Measurements from ENCODE around the gene BBX.

DNA sequence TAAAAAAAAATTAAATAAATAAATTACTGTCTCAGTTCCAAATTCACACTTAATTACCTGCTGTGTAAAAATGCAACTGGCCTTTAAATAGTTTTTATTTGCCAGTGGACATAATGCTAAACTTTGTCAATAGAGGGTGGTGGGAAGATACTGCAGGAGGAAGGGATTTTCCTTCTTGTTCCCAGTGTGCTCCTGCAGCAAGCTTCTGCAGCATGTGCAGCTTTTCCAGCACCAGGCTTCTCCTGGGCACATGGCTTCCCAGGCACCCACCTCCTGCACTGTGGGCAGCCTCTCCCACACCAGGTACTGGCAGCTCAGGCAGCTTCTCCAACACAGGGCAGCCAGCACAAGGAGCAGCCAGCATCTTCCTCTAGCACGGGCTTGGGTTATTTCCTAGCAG lies 29.6 kb upstream of the BBX start:
- TF ChIP-seq, protein P1, sequence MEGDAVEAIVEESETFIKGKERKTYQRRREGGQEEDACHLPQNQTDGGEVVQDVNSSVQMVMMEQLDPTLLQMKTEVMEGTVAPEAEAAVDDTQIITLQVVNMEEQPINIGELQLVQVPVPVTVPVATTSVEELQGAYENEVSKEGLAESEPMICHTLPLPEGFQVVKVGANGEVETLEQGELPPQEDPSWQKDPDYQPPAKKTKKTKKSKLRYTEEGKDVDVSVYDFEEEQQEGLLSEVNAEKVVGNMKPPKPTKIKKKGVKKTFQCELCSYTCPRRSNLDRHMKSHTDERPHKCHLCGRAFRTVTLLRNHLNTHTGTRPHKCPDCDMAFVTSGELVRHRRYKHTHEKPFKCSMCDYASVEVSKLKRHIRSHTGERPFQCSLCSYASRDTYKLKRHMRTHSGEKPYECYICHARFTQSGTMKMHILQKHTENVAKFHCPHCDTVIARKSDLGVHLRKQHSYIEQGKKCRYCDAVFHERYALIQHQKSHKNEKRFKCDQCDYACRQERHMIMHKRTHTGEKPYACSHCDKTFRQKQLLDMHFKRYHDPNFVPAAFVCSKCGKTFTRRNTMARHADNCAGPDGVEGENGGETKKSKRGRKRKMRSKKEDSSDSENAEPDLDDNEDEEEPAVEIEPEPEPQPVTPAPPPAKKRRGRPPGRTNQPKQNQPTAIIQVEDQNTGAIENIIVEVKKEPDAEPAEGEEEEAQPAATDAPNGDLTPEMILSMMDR (IDR thresholded peaks at IDR 0.05), result no peak
- no peak for TF ChIP-seq POLR2A (IDR thresholded peaks at IDR 0.05)
